B cell (primary cell): ENCODE measurements around the gene LENG1.

ENCODE experiments used
- CTCF ChIP-seq: fragments of 200-600 bp; IDR thresholded peaks from one replicate; pipeline ENCODE4 v1.8.0; 2022; ENCODE audit warnings: antibody characterized with exemption, mild to moderate bottlenecking
- EZH2 ChIP-seq: IDR thresholded peaks from 2 replicates; pipeline ENCODE4 v1.6.1; 2012; ENCODE audit warnings: borderline replicate concordance, low read depth, mild to moderate bottlenecking, moderate library complexity, low read length; ENCODE audit not compliant: insufficient read depth, poor library complexity, severe bottlenecking

GRCh38 chr19:54115109-54116063 is 44.1 kb downstream of the LENG1 start, which contains the start of the genes PRPF31 and TFPT:
- TF ChIP-seq CTCF (no peak), EZH2 (no peak)
